Stimulated activated CD4-positive, alpha-beta T cell treated with anti-CD3 and anti-CD28 coated beads, Interleukin-15, amount 100 ng/mL, for 48 hours (primary cell): ENCODE data around the gene DPYSL4.
A peak's percentile ranks its signal among the peaks of the same experiment; 100 is the strongest.
"Not testable (repeated sequence)": the region's sequence is repeated elsewhere in the genome, so short reads cannot be mapped to it uniquely, and the experiment has no call there.

Experiments
- DNase-seq, 2 donors: peaks; one replicate each; pipeline ENCODE4 v3.0.0-alpha.2; 2020; ENCODE audit warnings: low read depth in 2 of 2

Gene DPYSL4

DNA sequence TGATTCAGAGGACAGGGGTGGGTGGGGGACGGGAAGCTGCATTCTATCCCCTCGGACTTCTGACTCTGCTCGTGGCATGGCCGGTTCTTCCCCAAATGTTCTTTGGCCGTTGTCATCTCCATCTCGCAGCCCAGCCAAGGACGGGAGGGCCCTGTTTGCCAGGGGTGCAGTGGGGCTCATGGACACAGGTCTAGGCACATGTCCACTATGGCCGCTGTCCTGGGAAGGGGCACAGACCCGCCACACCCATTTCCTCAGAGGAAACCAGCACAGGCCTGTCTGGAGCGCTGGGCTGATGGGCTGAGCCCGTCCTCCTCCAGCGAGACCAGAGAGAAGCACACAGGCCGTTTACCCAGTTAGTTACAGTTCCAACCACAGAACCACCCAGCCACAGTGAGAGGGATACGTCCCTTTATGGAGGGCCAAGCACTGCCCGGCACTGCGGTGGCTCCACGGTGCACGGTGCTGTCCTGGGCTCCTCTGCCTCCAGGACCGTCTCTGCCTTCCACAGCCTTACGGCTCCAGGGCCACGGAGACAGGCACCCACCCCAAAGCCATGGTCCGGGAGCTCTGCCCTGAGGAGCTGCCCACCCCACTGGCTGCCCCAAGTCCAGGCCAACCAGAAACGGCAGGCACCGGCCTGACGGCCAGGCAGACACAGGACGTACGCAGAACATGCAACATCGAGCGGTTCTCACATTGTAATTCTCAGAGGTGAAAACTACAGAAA lies 20.2 kb downstream of the DPYSL4 start:
- no peak for DNase-seq

DNA sequence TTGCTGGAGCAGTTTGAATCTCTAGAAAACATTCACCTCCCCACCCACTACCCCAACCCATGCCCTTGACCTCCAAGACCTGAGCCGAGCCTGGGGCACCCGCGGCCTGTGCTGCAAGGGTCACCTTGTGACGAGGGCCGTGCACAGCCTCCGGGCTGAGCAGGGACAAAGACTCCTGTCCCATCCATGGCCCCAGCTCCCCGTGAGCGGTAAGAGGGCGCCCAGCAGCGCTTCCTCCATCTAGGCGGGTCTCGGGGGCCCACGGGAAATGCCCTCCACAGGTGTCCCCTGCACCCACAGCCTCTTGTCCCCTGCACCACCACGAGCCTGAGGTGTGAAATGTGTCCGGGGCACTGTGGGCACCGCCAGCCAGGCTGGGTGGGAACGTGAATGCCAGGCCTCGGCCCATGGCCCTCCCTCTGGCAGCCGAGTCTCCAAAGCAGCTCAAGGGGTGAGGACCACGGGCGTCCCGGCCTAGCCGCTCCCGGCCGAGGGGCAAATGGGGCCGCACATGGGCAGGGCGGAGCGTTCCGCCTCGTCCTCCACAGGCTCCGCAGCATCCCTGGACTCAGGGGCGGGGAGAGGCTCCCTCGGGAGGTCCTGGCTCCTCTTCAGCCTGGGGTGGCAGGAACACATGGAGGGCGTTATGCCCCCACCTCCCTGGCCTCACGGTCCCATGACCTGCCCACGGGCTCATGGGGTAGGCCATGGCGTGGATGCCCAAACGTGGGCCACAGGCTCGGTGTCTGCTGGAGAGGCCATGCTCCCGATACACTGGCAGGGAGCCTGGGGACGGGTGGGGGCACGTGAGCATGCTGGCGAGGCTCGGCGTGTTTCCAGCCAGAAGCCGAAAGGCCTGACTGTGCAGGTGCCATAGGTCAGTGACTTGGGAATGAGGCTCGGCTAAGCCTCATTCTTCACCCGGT lies 21.1 kb downstream of the DPYSL4 start:
- no peak for DNase-seq

DNA sequence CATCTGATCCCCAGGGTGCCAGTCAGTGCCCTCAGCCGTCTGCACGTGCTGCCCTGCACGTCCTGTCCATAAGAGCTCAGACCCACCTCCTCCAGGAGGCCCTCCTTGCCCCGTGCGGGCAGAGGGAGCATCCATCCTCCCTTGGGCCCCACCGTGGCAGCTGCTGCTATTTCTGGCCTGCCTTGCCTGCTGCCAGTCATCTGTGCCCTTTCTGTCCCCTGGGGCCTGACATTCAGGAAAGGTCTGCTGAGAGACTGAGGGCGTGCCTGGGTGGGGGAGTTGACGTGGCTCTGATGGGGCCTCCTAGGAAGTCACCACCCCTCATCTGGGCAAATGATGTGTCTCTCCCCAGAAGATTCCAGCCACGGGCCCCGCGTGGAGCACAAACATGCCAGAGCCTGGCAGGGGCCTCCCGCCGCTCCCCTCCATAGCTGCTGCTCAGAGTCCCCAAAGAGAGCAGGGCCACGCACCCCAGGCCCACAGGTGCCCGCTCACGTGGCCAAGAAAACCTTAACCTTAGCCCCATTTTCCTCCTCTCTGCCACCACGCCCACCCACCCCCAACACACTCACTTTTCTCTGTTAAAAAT lies 21.8 kb downstream of the DPYSL4 start:
- DNase-seq: no peak

DNA sequence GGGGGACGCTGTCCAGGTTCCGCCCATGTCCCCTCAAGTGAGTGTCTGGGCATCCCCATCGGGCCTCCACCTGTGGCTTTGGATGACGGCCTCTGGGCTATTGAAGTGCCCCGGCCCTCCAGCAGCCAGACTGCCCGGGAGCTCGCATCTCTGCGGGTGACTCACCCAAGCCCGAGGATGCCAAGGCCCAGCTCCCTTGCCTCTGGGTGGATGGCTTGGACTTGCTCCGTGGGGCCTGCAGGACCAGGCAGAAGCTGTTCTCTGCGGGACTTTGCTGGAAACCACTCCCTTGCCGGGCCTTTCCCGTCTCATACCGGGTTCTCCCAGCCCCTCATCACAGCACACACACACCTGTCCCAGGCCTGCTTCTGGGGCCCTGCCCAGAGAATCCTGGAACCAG lies 22.4 kb downstream of the DPYSL4 start:
- no peak for DNase-seq

DNA sequence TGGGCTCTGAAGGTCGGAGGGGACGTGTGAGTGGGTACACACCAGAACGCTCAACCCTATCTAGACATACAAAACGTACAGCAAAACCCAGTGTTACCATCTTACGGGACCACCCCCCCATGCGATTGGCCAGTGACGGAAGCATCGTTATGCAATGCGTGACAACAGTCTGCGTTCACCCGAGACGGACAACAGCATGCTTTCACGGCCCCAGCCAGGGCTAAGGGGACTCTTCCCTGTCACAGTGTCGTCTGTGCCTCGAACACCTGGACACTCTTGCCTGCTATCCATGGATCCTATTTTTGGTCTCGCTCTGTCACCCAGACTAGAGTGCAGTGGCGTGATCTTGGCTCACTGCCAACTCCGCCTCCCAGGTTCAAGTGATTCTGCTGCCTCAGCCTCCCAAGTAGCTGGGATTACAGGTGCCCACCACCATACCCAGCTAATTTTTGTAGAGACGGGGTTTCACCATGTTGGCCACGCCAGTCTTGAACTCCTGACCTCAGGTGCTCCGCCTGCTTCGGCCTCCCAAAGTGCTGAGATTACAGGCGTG lies 23.3 kb downstream of the DPYSL4 start:
- DNase-seq: no peak

DNA sequence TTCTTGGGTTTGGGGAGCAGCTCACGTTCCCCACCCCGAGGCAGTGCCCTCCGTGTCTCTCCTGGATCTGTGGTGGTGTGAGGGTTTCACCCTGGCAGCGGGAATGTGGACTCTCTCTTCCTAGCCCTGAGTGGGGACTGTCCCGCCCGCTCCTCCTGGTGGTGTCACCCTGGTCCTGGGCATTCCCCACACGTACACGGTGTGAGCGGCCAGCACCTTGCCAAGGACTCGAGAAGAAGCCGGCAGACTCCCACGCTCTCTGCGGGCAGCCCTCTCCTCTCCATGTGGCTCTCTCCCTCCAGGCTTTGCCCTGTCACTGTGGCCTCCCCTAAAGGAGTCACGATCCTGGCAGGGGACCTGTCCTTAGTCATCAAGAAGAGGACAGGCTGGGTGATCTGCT lies 24.0 kb downstream of the DPYSL4 start:
- no peak for DNase-seq

DNA sequence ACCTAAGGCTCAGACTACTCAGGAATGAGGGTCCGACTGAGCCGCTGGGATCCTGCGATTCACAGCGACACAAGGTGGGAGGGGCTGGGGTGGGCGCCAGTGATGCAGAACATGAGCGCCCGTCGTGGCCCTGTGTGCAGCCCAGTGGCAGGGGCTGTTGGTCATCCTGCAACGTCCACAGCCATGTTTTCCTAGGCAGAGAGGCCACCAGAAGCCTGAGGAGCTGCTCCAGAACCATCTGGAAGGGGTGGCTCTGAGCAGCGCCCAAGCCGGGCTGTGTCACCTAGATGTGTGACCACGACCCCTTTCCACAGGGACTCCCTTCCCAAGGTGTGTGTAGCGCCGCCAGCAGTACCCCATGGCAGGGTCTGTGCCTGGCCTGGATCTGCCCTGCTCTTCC lies 24.5 kb downstream of the DPYSL4 start:
- no peak for DNase-seq

DNA sequence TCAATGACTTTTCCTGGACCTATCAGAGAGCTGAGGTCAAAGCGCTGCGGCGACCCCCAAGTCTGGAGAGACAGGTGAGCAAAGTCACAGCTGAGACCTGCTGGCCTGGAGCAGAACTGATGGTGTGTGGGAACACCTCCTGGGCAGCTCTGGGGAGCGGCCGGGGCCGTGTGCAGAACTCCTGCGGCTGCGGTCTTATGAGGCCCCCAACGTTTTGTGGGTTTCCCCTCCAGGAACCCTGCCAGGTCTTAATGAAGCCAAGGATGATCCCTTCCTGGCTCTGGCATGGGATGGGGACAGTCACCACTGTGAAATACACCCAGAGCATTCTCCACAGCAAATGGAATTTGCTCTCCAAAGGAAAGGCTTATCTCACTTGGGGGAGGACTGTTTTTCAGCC lies 26.1 kb downstream of the DPYSL4 start:
- no peak for DNase-seq

DNA sequence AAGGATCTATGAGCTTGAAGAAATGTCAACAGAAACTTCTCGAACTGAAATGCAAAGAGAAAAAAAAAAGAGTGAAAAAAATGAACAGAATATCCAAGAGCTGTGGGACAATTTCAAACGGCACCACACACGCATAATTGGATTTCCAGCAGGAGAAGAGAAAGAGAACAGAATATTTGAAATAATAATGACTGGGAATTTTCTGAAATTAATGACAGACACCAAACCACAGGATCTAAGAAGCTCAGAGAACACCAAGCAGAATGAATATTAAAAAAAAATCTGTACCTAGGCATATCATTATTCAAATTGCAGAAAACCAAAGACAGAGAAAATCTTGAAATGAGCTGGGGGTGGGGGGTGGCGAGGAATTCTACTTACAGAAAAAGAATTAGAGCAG lies 27.2 kb downstream of the DPYSL4 start:
- no peak for DNase-seq

DNA sequence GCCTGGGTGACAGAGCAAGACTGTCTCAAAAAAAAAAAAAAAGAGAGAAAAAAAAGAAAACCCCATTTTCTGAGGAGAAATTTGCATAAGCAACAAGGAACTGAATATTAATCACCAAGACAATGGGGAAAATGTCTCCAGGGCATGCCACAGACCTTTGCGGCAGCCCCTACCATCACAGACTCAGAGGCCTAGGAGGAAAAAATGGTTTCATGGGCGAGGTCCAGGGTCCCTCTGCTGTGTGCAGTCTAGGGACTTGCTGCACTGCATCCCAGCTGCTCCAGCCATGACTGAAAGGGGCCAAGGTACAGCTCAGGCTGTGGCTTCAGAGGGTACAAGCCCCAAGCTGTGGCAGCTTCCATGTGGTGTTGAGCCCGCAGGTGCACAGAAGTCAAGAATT lies 29.7 kb downstream of the DPYSL4 start:
- not testable (repeated sequence) for DNase-seq

DNA sequence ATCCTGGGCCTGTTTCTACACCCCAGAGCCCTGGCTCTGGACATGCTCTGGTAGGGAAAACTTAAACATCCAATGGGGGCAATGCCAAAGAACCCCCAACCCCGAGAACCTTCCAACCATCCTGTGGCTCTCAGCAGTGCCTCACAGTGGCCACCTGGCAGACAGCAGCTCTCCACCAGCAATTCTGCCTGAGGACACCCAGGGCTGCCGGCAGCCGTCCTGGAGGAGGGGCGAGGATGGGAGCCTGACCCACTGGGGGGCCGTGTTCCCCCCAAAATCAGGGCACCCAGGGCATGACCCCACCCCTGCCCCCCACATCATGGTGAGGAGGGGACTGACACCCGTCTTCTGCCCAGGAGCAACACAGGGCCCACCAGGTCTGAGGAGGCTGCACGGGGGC lies 32.7 kb downstream of the DPYSL4 start:
- DNase-seq: no peak

DNA sequence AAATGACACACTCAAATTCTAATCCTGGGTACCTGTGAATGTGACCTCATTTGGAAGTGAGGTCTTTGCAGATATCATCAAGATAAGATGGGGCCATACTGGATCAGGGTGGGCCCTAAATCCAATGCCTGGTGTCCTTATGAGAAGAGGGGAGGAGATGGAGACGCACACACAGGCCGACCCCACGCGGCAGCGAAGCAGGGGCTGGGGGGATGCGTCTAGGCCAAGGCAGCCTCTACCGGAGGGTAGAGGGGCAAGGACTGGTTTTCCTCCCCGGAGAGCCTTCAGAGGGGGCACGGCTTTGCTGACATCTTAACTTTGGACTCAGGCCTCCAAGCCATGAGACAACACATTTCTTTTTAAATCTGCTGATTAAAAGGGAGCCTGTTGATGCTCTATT lies 33.3 kb downstream of the DPYSL4 start:
- no peak for DNase-seq

DNA sequence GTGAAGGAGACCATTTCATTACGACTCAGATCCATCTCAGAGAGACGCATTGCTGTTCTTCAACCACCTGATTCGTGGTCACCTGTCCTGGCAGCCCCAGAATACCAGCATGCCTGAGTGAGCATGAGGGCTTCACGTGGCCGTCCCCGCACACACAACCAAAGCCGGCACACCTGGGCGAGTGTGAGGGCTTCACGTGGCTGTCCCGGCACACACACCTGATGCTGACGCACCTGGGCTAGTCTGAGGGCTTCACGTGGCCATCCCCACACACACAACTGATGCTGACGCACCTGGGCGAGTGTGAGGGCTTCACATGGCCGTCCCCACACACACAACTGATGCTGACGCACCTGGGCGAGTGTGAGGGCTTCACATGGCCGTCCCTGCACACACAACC lies 34.2 kb downstream of the DPYSL4 start:
- DNase-seq: not testable (repeated sequence)

DNA sequence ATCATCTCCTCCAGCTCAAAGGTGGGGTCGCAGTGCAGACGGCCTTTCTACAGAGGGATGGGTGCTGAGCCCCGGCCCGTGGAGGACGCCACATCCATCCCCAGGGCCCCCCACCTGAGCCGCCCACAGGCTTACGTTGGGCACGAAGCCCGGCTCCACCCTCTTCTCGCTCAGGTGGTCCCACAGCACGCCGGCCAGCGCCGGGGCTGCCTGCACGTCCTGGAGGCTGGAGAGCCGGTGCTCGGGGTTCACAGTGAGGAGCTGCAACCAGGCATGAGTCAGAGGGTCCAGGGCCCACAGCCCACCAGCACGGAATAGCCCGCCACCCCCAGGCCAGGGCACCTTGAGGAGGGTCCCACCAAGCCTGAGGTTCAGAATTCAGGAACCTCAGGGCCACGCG lies 36.0 kb downstream of the DPYSL4 start:
- DNase-seq: no peak

DNA sequence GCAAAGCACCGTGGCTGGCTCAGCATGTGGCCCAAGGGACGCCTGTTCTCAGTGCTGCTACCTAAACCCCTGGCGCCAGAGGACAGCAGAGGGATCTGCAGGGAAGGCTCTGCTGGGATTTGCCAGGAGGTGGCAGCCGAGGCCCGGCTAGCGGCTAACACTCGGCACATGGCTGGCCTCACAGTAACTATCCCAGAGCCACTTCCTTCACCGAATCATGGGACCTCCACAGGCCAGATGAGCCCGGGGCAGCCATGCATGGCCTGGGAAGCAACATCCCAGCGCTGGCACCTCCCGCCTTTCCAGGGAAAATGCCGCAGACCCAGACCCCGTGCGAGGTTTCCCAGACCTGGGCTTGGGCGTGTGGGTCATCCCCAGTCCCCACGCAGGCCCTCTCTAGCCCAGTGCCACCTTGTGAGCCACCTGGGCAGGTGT lies 36.4 kb downstream of the DPYSL4 start:
- DNase-seq: peak; percentile 51 to 52

DNA sequence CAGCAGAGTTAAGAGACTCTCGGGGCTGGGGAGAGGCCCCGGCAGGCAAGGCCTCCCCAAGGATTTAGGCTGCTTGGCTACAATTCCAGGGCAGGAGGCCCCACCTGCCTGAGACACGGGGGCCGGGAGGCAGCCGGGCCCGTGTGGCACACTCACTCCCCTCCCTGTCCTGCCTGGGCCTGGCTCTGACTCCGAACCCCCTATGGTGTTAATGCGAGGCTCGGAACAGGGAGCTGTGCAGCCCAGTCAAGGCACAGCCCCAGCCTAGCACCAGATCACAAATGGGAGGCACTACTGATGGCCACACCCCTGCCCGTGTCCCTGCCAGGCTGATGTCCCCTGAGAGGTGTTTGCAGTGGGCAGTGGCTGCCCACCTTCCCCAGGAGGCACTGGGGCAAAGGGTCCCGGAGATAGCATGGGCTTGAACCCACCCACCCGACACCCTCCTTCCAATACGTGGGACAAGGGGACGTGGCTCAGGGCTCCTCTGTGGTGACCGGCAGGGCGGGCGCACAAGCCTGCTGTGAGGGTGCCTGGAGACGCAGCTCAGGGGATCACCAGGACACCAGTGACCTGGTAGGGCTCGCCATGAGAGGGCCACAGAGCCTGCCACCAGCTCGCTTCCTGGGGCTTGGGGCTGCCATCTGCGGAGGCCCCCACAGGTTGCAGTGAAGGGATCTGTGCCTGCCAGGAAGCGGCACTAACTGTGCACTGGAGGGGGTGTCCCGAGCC lies 37.0 kb downstream of the DPYSL4 start:
- DNase-seq: no peak

DNA sequence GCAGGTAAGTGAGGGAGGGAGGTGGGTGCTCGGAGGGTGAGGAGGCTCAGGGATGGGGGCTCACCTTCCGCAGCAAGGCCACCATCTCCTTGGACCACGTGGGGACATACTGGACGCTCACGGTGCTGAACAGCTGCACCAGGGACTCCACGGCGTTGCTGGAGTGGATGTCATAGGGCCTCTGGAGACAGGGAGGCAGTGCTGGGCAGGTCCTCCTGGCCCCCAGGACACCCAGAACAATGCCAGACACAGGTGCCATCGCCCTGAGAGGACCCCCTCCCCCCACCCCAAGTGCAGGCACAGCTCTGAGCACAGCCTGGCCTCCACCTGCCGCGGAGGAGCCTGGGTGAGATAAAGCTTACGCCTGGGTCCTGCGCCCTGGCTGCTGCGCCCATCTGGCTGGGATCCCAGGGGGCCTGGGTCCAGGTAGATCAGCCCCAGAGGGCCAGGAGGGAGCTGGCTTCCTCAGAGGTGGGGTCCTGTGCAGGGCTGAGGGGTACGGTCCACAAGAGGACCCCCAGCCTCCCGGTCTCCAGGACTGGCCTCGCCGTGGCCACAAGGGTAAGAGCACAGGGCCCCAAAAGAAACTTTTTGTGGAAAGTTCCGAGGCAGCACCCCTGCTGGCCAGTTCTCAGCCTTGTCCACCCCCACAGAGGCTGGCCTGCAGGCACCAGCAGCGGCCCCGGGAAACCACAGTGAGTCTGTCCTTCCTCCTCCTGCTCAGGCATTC lies 37.8 kb downstream of the DPYSL4 start:
- DNase-seq: no peak

DNA sequence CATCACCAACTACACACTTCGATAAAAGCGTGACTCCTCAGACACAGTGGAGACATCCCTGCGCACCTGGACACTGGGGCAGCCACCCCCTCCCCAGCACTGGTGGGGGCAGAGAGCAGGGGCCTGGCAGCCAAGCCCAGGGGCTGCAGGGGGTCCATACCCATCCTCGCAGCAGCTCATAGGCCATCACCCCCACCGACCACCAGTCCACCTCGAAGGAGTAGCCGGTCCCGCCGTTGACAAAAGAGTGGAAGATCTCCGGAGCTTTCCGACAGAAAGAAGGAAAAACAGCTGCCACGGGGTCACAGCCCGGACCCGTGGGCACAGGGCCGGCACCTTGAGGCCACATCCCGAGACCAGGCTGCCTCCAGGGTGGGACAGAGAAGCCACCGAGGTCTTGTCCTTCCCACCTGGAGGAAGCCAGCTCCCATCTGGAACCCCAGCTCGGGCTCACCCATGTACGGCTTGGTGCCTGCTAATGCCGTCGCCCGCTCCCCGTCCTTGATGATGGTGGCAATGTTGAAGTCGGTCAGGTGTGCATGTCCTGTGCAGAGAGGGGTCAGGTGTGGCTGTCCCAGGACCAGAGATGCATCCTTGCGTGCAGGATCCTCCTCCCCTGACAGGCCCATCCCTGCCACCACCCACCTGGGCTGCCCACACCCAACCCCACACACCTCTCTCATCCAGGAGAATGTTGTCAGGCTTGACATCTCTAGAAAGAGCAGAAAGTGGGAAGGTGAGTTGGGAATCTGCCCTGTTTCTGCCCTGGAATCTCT lies 38.5 kb downstream of the DPYSL4 start:
- no peak for DNase-seq

DNA sequence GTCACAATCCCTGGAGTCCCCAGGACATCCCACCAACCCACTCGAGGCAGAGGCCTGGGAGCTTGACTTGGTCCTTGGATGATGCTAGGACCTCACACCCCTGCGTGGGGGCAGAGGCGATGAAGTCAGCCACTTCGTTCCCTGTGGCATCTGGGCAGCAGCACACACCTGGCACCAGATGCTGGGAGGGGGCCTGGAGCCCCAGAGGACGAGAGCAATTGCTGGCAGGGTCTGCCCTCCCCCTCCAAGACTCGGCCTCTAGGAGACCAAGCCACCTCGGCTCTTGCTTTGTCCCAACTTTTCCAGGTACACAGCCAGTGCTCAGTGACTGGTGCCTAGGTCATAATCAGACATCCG lies 39.1 kb downstream of the DPYSL4 start:
- no peak for DNase-seq
